HCT116 (cell line): Measurements from ENCODE around the gene TMEM154. TPM values are rescaled to one million over a fixed set of nuclear protein-coding genes. Genes with fewer than 3 reads are reported as not detected.

Experiments
- ATAC-seq: fragments of 200-7000 bp; cut with Tn5 transposase; 2 replicates; pipeline ENCODE4 v1.9.1; 2020; ENCODE audit warnings: mild to moderate bottlenecking, moderate library complexity
- BruUV-seq: library from RNA; stranded (reverse); fragments of 400-500 nt; replicated peaks from 2 replicates; lab custom pipeline; 2021; lab: Mats Ljungman, UMichigan
- CTCF ChIA-PET: fragments of 300-600 bp; sonication (Branson Sonifier 250); formaldehyde crosslinking; loops from one replicate; lab custom pipeline; 2021; ENCODE audit warnings: antibody characterized with exemption; lab: Charles Lee
- POLR2A ChIA-PET: fragments of 300-600, 350-600 bp; sonication (Branson Sonifier 250); formaldehyde crosslinking; loops from one replicate; lab custom pipeline; 2021; ENCODE audit warnings: antibody characterized with exemption; lab: Charles Lee
- RAD21 ChIA-PET, 2 experiments: fragments of 300-600 bp; sonication (Branson Sonifier 250); formaldehyde crosslinking; loops; one replicate each; lab custom pipeline; 2023; ENCODE audit warnings: low total read pairs in 2 of 2; ENCODE audit not compliant: uncharacterized antibody in 2 of 2, unreplicated experiment in 2 of 2, low non-redundant PET in 1 of 2; lab: Charles Lee
- DNase-seq: peaks from one replicate; pipeline ENCODE4 v3.0.0-alpha.2; 2010; ENCODE audit warnings: low read depth, low spot score
- H2AFZ ChIP-seq: fragments of 200-600 bp; shearing (Covaris generic), sonication (generic); 2 replicates; pipeline ENCODE4 v1.6.1; 2017; ENCODE audit warnings: low read depth, mixed run types, mixed read lengths, antibody characterized with exemption, low read length; ENCODE audit not compliant: poor library complexity, severe bottlenecking
- H3K27ac ChIP-seq: 2 replicates; pipeline ENCODE4 v1.5.1; 2012; ENCODE audit warnings: low read depth, low read length
- H3K27me3 ChIP-seq: fragments of 200-600 bp; sonication (generic); 2 replicates; pipeline ENCODE4 v1.6.1; 2016; ENCODE audit warnings: mixed run types, low read length, mixed read lengths; ENCODE audit not compliant: insufficient read depth
- H3K36me3 ChIP-seq, 2 experiments: fragments of 200-500 bp in 1 of 2; fragments of 200-600 bp in 1 of 2; sonication (Bioruptor generic) in 1 of 2; sonication (generic) in 1 of 2; 2 replicates each; pipeline versions ENCODE4 v1.5.1 to v1.6.1; 2014 to 2016; ENCODE audit warnings: low read length in 2 of 2, inconsistent platforms in 1 of 2, mixed read lengths in 1 of 2, mixed run types in 1 of 2; ENCODE audit not compliant: insufficient read depth in 2 of 2, control insufficient read depth in 1 of 2
- H3K4me1 ChIP-seq, 2 experiments: fragments of 200-600 bp in 1 of 2; sonication (generic) in 1 of 2; 2 replicates each; pipeline versions ENCODE4 v1.5.1 to v1.6.1; 2012 to 2017; ENCODE audit warnings: low read length in 2 of 2, inconsistent platforms in 1 of 2, mild to moderate bottlenecking in 1 of 2, mixed read lengths in 1 of 2, mixed run types in 1 of 2, moderate library complexity in 1 of 2; ENCODE audit not compliant: insufficient read depth in 2 of 2, control insufficient read depth in 1 of 2
- H3K4me2 ChIP-seq: fragments of 200-600 bp; sonication (generic); 2 replicates; pipeline ENCODE4 v1.6.1; 2017; ENCODE audit warnings: mixed run types, low read length, mixed read lengths
- H3K4me3 ChIP-seq, 2 experiments: fragments of 200-600 bp in 1 of 2; sonication (generic) in 1 of 2; replicated peaks in 1 of 2; 2 replicates each; pipeline ENCODE4 v1.5.1; 2011 to 2016; ENCODE audit warnings: low read length in 2 of 2, control low read depth in 1 of 2, low read depth in 1 of 2, mild to moderate bottlenecking in 1 of 2, mixed read lengths in 1 of 2, mixed run types in 1 of 2
- H3K79me2 ChIP-seq: fragments of 200-600 bp; sonication (generic); 2 replicates; pipeline ENCODE4 v1.6.1; 2017; ENCODE audit warnings: mild to moderate bottlenecking, mixed run types, low read length, moderate library complexity, mixed read lengths; ENCODE audit not compliant: insufficient read depth
- H3K9ac ChIP-seq: fragments of 200-600 bp; sonication (generic); 2 replicates; pipeline ENCODE4 v1.6.1; 2016; ENCODE audit warnings: low read length, mixed read lengths
- H3K9me2 ChIP-seq: fragments of 200-600 bp; sonication (generic), shearing (Covaris generic); 2 replicates; pipeline ENCODE4 v1.6.1; 2017; ENCODE audit warnings: mixed run types, mild to moderate bottlenecking, moderate library complexity; ENCODE audit not compliant: insufficient read depth
- H3K9me3 ChIP-seq, 2 experiments: fragments of 200-500 bp in 1 of 2; fragments of 200-600 bp in 1 of 2; sonication (Bioruptor generic) in 1 of 2; sonication (generic) in 1 of 2; 2 replicates each; pipeline ENCODE4 v1.6.1; 2014 to 2017; ENCODE audit warnings: low read length in 2 of 2, mixed read lengths in 2 of 2, inconsistent platforms in 1 of 2, low read depth in 1 of 2, mild to moderate bottlenecking in 1 of 2, mixed run types in 1 of 2, moderate library complexity in 1 of 2; ENCODE audit not compliant: control insufficient read depth in 1 of 2, insufficient read depth in 1 of 2
- H4K20me1 ChIP-seq: fragments of 200-600 bp; sonication (generic), shearing (Covaris generic); 2 replicates; pipeline ENCODE4 v1.6.1; 2017; ENCODE audit warnings: mixed run types, mild to moderate bottlenecking, moderate library complexity; ENCODE audit not compliant: insufficient read depth
- CEBPB ChIP-seq: IDR thresholded peaks from 2 replicates; pipeline ENCODE4 v1.6.1; 2012; ENCODE audit warnings: low read depth
- POLR2A ChIP-seq: IDR thresholded peaks from 2 replicates; pipeline ENCODE4 v1.7.0; 2011; ENCODE audit warnings: borderline replicate concordance; ENCODE audit not compliant: insufficient read depth, insufficient read length; ENCODE audit errors: extremely low read depth
- RAD21 ChIP-seq: IDR thresholded peaks from 2 replicates; pipeline ENCODE4 v1.6.1; 2012; ENCODE audit warnings: low read depth, mild to moderate bottlenecking
- SIN3A ChIP-seq: IDR thresholded peaks from 2 replicates; pipeline ENCODE4 v1.6.1; 2012; ENCODE audit warnings: low read depth
- TCF7L2 ChIP-seq: IDR thresholded peaks from 2 replicates; pipeline ENCODE4 v1.7.0; 2011; ENCODE audit warnings: borderline replicate concordance, inconsistent platforms; ENCODE audit not compliant: insufficient read depth, insufficient read length; ENCODE audit errors: extremely low read depth
- YY1 ChIP-seq: IDR thresholded peaks from 2 replicates; pipeline ENCODE4 v1.6.1; 2011; ENCODE audit warnings: low read length, low read depth, moderate library complexity, mild to moderate bottlenecking; ENCODE audit not compliant: insufficient replicate concordance; ENCODE audit errors: extremely low read depth
- ZFX ChIP-seq: fragments of 450-650 bp; IDR thresholded peaks from 2 replicates; pipeline ENCODE4 v1.6.1; 2017
- intact Hi-C: fragments of 100-400 bp; cut with micrococcal nuclease; formaldehyde crosslinking; loops from 2 replicates; pipeline ENCODE4 v1.10.0; 2022
- total RNA-seq: library from RNA; stranded (reverse); gene quantifications from one replicate; pipeline ENCODE4 v1.2.1, GENCODE V29; 2021; ENCODE audit not compliant: unreplicated experiment
- TF ChIP-seq, protein P1 (sequence below), 3 experiments: fragments of 200-600 bp in 1 of 3; sonication (generic) in 1 of 3; IDR thresholded peaks in 2 of 3; conservative IDR thresholded peaks in 1 of 3; 2 replicates each; pipeline ENCODE4 v1.5.1; 2012 to 2017; ENCODE audit warnings: low read depth in 2 of 3, low read length in 2 of 3, antibody characterized with exemption in 1 of 3, borderline replicate concordance in 1 of 3, control low read depth in 1 of 3, mild to moderate bottlenecking in 1 of 3, mixed read lengths in 1 of 3, mixed run types in 1 of 3, moderate library complexity in 1 of 3; ENCODE audit not compliant: insufficient read depth in 1 of 3

Gene TMEM154
- total RNA-seq, 1 experiment from 2014 or later: 2.4 TPM

DNA sequence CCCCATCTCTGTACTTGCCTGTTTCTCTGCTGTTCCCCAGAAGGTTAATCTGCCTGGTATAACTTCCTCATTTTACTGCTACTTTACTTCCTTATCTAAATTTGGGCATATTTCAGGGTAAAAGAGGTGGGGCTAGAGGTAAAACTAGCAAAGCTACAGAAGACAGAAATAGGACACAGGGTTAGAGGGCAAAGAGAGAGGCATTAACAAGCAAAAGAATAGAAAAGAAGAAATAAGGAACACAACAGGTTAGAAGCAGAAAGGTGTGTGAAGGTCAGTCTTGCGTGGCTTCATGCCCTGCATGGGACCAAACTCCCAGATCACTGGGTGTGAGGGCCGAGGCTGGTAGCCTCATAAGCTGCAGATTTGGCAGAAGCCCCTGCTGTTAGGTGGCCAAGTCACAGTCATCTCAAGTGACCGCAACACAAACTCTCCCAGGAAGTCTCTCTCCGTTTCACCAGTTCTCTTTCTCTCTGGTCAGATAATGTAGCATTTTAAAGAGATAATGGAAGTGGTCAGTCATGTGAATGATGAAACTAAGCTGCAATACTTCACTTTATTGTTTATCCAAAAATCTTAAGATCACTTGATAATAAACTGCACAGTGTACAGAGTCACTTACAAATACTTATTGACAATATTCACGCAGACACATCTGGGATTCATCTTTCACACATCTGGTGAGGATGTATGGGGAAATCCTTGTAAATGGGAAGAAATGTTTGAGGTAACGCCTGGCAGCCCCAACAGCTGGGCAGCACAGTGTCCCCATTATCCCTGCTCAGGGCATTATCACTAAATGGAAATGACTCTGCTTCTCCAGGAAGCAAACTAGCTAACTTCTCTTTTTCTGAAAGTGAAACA, 16.4 kb downstream of the TMEM154 start:
- no peak for TF ChIP-seq RAD21
- no peak for TF ChIP-seq ZFX
- TF ChIP-seq POLR2A: no peak
- TF ChIP-seq TCF7L2: no peak
- no peak for TF ChIP-seq CEBPB
- TF ChIP-seq SIN3A: no peak
- TF ChIP-seq YY1: no peak
- TF ChIP-seq, protein P1, sequence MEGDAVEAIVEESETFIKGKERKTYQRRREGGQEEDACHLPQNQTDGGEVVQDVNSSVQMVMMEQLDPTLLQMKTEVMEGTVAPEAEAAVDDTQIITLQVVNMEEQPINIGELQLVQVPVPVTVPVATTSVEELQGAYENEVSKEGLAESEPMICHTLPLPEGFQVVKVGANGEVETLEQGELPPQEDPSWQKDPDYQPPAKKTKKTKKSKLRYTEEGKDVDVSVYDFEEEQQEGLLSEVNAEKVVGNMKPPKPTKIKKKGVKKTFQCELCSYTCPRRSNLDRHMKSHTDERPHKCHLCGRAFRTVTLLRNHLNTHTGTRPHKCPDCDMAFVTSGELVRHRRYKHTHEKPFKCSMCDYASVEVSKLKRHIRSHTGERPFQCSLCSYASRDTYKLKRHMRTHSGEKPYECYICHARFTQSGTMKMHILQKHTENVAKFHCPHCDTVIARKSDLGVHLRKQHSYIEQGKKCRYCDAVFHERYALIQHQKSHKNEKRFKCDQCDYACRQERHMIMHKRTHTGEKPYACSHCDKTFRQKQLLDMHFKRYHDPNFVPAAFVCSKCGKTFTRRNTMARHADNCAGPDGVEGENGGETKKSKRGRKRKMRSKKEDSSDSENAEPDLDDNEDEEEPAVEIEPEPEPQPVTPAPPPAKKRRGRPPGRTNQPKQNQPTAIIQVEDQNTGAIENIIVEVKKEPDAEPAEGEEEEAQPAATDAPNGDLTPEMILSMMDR (IDR thresholded peaks at IDR 0.05 in 2 of 3, conservative IDR thresholded peaks at IDR 0.05 in 1 of 3; ENCODE audit: borderline replicate concordance in 1 of 3, insufficient read depth in 1 of 3, low read depth in 2 of 3, low read length in 2 of 3): no peak
- no peak for DNase-seq
- RAD21 ChIA-PET: no interaction called here
- Histone ChIP-seq H2AFZ (no peak overlapping the region), H3K79me2 (no peaks in the 10 kb centered on the region), H3K9me2 (no peaks in the 10 kb centered on the region), H3K4me1 (no peaks in the 10 kb centered on the region), H3K9ac (no peak overlapping the region), H3K4me3 (no peak overlapping the region), H3K27me3 (no peaks in the 10 kb centered on the region), H3K4me2 (no peak overlapping the region), H4K20me1 (no peaks in the 10 kb centered on the region), H3K9me3 (no peaks in the 10 kb centered on the region), H3K36me3 (no peaks in the 10 kb centered on the region), H3K27ac (no peak overlapping the region)
- CTCF ChIA-PET: no interaction called here
- POLR2A ChIA-PET: no interaction called here
- intact Hi-C loops: no loop called here
- ATAC-seq: no peak
- BruUV-seq: no TSS peak
